Ovary (tissue), 3 donors: Measurements from ENCODE around the gene NPAS2.

Source experiments
- CTCF ChIP-seq, 3 donors: fragments of 450-650 bp in 2 of 3; fragments of 200-600 bp in 1 of 3; IDR thresholded peaks; one replicate each; pipeline versions ENCODE4 v1.5.1 to v1.8.0; 2016 to 2022; ENCODE audit warnings: antibody characterized with exemption in 3 of 3, mild to moderate bottlenecking in 1 of 3
- POLR2A ChIP-seq: fragments of 450-650 bp; IDR thresholded peaks from one replicate; pipeline ENCODE4 v1.6.1; 2017; ENCODE audit warnings: antibody characterized with exemption, mild to moderate bottlenecking, moderate library complexity
- donor health status: DM: no; HTN: no; CAD: no.

GRCh38 chr2:100986157-100986556 is 166.2 kb downstream of the NPAS2 start:
- TF ChIP-seq CTCF (IDR thresholded peaks at IDR 0.05): no peak
- TF ChIP-seq POLR2A: no peak
